ENCODE measurements around the gene LRRC3. TPM values are rescaled to one million over a fixed set of nuclear protein-coding genes. Genes with fewer than 3 reads are reported as not detected.

The LRRC3 gene
- total and polyA plus RNA-seq, 2 of the 4 experiments (the other 2 are of a cell fraction): under 0.01 to 0.38 TPM

DNA sequence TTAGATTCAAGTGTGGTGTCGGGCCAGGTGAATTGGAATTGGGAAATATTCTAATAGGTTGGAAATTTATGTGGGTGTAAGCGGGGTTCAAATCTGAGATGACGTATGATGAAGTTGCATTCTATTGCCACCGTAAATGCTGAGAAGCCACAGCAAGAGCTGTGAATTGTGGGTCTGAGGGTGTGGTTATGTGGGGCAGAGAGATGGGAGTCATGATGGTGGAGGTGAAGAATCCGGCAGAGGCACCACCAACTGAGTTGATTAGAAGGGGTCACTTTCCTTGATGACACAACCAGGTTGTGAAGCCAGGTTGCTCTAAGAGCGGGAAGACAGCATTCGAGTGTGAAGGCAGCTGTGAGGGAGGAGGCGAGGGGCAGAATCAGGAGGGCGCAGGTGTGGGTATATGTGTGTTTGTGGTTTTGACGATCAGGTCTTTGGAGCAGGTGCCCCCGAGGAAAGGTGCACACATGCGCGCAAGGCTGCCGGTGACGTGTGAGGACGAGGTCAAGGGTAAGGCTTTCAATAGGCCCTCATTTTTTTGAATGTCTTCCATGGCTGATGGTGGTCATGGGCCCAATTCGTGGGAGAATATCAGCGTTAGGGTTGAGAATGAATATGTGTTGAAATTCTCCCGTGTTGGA, 18.7 kb downstream of the LRRC3 start:
- Histone ChIP-seq H3K9ac (ENCODE audit: low read depth, low read length) (no peak overlapping the region), H3K18ac (ENCODE audit: low read depth, low read length) (no peak overlapping the region), H2AFZ (replicated peaks; ENCODE audit: low read length, poor library complexity) (no peak overlapping the region), H2AK5ac (ENCODE audit: low read depth, low read length) (no peak overlapping the region), H3K23ac (ENCODE audit: low read depth, low read length) (no peak overlapping the region), H2AK9ac (replicated peaks; ENCODE audit: low read depth, low read length, poor library complexity) (no peak overlapping the region), H3K27ac (ENCODE audit: insufficient read depth, low read length) (no peak overlapping the region), H3K36me3 (ENCODE audit: control insufficient read depth, insufficient read depth, low read length) (no peaks in the 10 kb centered on the region), H4K91ac (ENCODE audit: insufficient read depth, low read depth, low read length) (no peak overlapping the region), H3K27me3 (ENCODE audit: control insufficient read depth, insufficient read depth, low read length) (peaks cover 6% of the 10 kb centered on the region), H4K8ac (ENCODE audit: low read depth in 2 of 2, low read length in 2 of 2) (no peak overlapping the region), H3K9me3 (ENCODE audit: control insufficient read depth, insufficient read depth, low read length) (no peaks in the 10 kb centered on the region), H3K56ac (ENCODE audit: extremely low read depth, insufficient read depth, low read length) (no peak overlapping the region), H2BK20ac (ENCODE audit: low read depth, low read length) (no peak overlapping the region), H2BK5ac (ENCODE audit: low read depth, low read length, poor library complexity, severe bottlenecking) (no peak overlapping the region), H2BK15ac (ENCODE audit: low read depth, low read length) (no peak overlapping the region), H3K79me1 (ENCODE audit: low read depth in 1 of 2, low read length in 2 of 2) (no peaks in the 10 kb centered on the region), H3K4me1 (ENCODE audit: control insufficient read depth, insufficient read depth, low read length) (no peaks in the 10 kb centered on the region), H4K20me1 (ENCODE audit: insufficient read depth, low read length) (no peaks in the 10 kb centered on the region), H4K5ac (ENCODE audit: low read depth, low read length) (no peak overlapping the region), H3K4me2 (ENCODE audit: low read depth, low read length) (no peak overlapping the region), H3K4me3 (ENCODE audit: insufficient read depth, low read depth, low read length) (no peak overlapping the region), H3K9me1 (ENCODE audit: insufficient read depth, low read length) (no peaks in the 10 kb centered on the region), H3K14ac (replicated peaks; ENCODE audit: low read depth, low read length) (no peak overlapping the region), H2BK120ac (ENCODE audit: low read depth, low read length) (no peak overlapping the region), H3K4ac (ENCODE audit: low read depth, low read length) (no peak overlapping the region)
- no peak for DNase-seq
- no peak for ATAC-seq (ENCODE audit: low read depth)
- intact Hi-C loops (cut with micrococcal nuclease): no loop called here
- POLR2A ChIA-PET (ENCODE audit: unreplicated experiment): no interaction called here
- dilution Hi-C loops (cut with HindIII; ENCODE audit: low sequenced_read_pairs, unreplicated experiment): no loop called here
- TF ChIP-seq CHD1 (IDR thresholded peaks at IDR 0.05; ENCODE audit: low read depth, low read length): no peak
- TF ChIP-seq BHLHE40 (IDR thresholded peaks at IDR 0.05; ENCODE audit: low read depth, low read length): no peak
- TF ChIP-seq, protein P1, sequence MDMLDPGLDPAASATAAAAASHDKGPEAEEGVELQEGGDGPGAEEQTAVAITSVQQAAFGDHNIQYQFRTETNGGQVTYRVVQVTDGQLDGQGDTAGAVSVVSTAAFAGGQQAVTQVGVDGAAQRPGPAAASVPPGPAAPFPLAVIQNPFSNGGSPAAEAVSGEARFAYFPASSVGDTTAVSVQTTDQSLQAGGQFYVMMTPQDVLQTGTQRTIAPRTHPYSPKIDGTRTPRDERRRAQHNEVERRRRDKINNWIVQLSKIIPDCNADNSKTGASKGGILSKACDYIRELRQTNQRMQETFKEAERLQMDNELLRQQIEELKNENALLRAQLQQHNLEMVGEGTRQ (IDR thresholded peaks at IDR 0.05; ENCODE audit: low read depth, low read length): no peak
- TF ChIP-seq POLR2A (IDR thresholded peaks at IDR 0.05; ENCODE audit: low read depth, low read length): no peak
- TF ChIP-seq CEBPB (IDR thresholded peaks at IDR 0.05; ENCODE audit: low read depth, low read length): no peak
- TF ChIP-seq RFX5 (IDR thresholded peaks at IDR 0.05; ENCODE audit: low read depth, low read length): no peak
- TF ChIP-seq RCOR1 (IDR thresholded peaks at IDR 0.05; ENCODE audit: insufficient replicate concordance, low read length): no peak
- no peak for TF ChIP-seq NFE2L2 (IDR thresholded peaks at IDR 0.05; ENCODE audit: low read depth, low read length)
- TF ChIP-seq CTCF (conservative IDR thresholded peaks at IDR 0.05; ENCODE audit: low read depth, low read length): no peak
- no peak for TF ChIP-seq FOS (IDR thresholded peaks at IDR 0.05; ENCODE audit: low read depth, low read length)
- WGBS, 2 experiments (ENCODE audit: extremely low coverage in 2 of 2, insufficient read length in 1 of 2): 81% methylated on average over 14 of the region's 19 CpGs; no CpG with 5 or more reads in 1 of the 2 experiments
- BruUV-seq (replicated peaks): no TSS peak
- in situ Hi-C loops (cut with MboI; ENCODE audit: low sequenced_read_pairs): no loop called here
- CTCF ChIA-PET: no interaction called here

All from IMR-90 (cell line).